Measurements from ENCODE around the gene BTNL8. TPM values are rescaled to one million over a fixed set of nuclear protein-coding genes. Genes with fewer than 3 reads are reported as not detected.

The BTNL8 gene
- total RNA-seq, 2 donors from 2014 or later = not detected

DNA sequence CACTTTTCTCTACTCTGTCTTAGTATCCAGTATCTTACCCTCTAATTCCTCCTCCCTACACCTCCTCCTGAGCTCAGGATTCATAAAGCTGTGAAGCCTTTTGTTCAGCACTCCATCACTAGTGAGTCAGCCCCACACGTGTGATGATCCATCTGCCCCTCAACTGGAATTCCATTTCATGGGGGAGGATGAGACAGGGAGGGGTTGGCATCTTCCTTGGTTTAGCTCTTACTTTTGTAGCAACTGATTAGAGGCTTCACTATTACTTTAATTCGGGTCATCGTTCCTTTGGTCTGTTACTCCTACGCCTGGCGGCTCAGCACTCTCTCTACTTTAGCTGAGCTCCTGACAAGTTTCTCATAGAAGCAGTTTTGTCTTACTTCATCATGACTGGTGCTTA lies 11.8 kb downstream of the BTNL8 start:
- Histone ChIP-seq H3K9ac (ENCODE audit: extremely low read depth, low read length, poor library complexity, severe bottlenecking) (no peak overlapping the region), H3K27ac (ENCODE audit: low read depth, low read length) (no peak overlapping the region), H3K4me3 (ENCODE audit: low read length) (no peak overlapping the region), H3K9me3 (ENCODE audit: control insufficient read depth, low read length) (peaks cover 31% of the 10 kb centered on the region), H3K36me3 (ENCODE audit: control insufficient read depth, insufficient read depth, low read length) (no peaks in the 10 kb centered on the region), H3K27me3 (ENCODE audit: control insufficient read depth, insufficient read depth, low read length, poor library complexity, severe bottlenecking) (no peaks in the 10 kb centered on the region), H3K4me1 (ENCODE audit: control insufficient read depth, insufficient read depth, low read length) (no peaks in the 10 kb centered on the region)
- peaks cover 2% of the 10 kb centered on the region for H3K27me3 Mint-ChIP-seq (ENCODE audit: insufficient read depth)
- WGBS, 2 experiments (ENCODE audit: insufficient coverage in 1 of 2, insufficient read length in 1 of 2) = 83% methylated on average over 5 of the region's 5 CpGs
- H3K36me3 Mint-ChIP-seq (ENCODE audit: low read depth) = no peaks in the 10 kb centered on the region
- TF ChIP-seq, protein P1, sequence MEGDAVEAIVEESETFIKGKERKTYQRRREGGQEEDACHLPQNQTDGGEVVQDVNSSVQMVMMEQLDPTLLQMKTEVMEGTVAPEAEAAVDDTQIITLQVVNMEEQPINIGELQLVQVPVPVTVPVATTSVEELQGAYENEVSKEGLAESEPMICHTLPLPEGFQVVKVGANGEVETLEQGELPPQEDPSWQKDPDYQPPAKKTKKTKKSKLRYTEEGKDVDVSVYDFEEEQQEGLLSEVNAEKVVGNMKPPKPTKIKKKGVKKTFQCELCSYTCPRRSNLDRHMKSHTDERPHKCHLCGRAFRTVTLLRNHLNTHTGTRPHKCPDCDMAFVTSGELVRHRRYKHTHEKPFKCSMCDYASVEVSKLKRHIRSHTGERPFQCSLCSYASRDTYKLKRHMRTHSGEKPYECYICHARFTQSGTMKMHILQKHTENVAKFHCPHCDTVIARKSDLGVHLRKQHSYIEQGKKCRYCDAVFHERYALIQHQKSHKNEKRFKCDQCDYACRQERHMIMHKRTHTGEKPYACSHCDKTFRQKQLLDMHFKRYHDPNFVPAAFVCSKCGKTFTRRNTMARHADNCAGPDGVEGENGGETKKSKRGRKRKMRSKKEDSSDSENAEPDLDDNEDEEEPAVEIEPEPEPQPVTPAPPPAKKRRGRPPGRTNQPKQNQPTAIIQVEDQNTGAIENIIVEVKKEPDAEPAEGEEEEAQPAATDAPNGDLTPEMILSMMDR (conservative IDR thresholded peaks at IDR 0.05) = no peak
- no peak for DNase-seq
- H3K27ac Mint-ChIP-seq = no peak overlapping the region
- H3K4me1 Mint-ChIP-seq = peaks cover 5% of the 10 kb centered on the region
- no peak overlapping the region for H3K4me3 Mint-ChIP-seq
- H3K9me3 Mint-ChIP-seq = peaks cover 6% of the 10 kb centered on the region

DNA sequence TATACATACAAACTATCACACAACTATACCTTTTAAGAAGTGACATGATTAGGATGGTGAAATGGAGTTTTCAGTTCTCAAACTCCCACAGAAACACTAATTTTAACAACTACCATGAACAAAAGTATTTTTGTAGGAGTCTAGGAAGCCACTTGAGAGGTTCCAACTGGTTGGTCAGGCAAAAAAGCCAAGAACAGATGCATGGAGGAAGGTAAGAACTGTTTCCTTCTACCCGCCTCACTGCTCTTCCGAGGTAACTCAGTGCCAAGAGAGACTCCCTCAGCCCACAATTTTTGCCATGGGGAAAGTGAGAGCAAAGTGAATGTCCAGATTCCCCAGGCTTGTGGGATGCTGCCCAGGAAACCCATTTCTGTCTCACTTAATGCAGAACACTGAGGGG lies 15.7 kb downstream of the BTNL8 start:
- no peaks in the 10 kb centered on the region for H3K4me1 ChIP-seq (ENCODE audit: control insufficient read depth, insufficient read depth, low read length)
- TF ChIP-seq, protein P1 (conservative IDR thresholded peaks at IDR 0.05) = no peak
- 78% methylated on average over 2 of the region's 2 CpGs; no CpG with 5 or more reads in 1 of the 2 experiments for WGBS, 2 experiments (ENCODE audit: insufficient coverage in 1 of 2, insufficient read length in 1 of 2)
- peaks cover 20% of the 10 kb centered on the region for H3K9me3 ChIP-seq (ENCODE audit: control insufficient read depth, low read length)
- H3K4me3 Mint-ChIP-seq = no peak overlapping the region
- H3K4me1 Mint-ChIP-seq = peaks cover 5% of the 10 kb centered on the region
- no peak overlapping the region for H3K27ac ChIP-seq (ENCODE audit: low read depth, low read length)
- H3K36me3 ChIP-seq (ENCODE audit: control insufficient read depth, insufficient read depth, low read length) = no peaks in the 10 kb centered on the region
- peaks cover 2% of the 10 kb centered on the region for H3K27me3 Mint-ChIP-seq (ENCODE audit: insufficient read depth)
- no peak overlapping the region for H3K4me3 ChIP-seq (ENCODE audit: low read length)
- no peak overlapping the region for H3K27ac Mint-ChIP-seq
- no peak for DNase-seq
- no peaks in the 10 kb centered on the region for H3K36me3 Mint-ChIP-seq (ENCODE audit: low read depth)
- H3K9me3 Mint-ChIP-seq = no peaks in the 10 kb centered on the region
- H3K27me3 ChIP-seq (ENCODE audit: control insufficient read depth, insufficient read depth, low read length, poor library complexity, severe bottlenecking) = no peaks in the 10 kb centered on the region
- H3K9ac ChIP-seq (ENCODE audit: extremely low read depth, low read length, poor library complexity, severe bottlenecking) = no peak overlapping the region

DNA sequence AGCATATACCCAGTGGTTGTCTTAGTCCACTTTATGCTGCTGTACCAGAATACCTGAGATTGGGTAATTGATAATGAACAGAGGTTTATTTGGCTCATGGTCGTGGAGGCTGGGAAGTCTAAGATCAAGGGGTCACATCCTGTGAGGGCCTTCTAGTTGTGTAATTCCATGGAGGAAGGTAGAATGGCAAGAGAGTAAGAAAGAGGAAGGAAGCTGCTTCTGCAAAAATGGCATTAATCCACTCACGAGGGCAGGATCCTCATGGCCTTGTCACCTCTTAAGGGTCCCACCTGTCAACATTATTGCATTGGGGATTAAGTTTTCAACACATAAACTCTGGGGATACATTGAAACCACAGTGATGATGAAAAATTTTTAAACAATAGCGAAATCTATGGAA lies 17.0 kb downstream of the BTNL8 start:
- WGBS, 2 experiments (ENCODE audit: insufficient coverage in 1 of 2, insufficient read length in 1 of 2) = 55 to 80% methylated on average over 2 of the region's 3 CpGs
- Mint-ChIP-seq H3K4me1 (no peaks in the 10 kb centered on the region), H3K36me3 (ENCODE audit: low read depth) (no peaks in the 10 kb centered on the region), H3K27me3 (ENCODE audit: insufficient read depth) (peaks cover 2% of the 10 kb centered on the region), H3K9me3 (no peaks in the 10 kb centered on the region), H3K27ac (no peak overlapping the region), H3K4me3 (no peak overlapping the region)
- TF ChIP-seq, protein P1 (conservative IDR thresholded peaks at IDR 0.05) = no peak
- Histone ChIP-seq H3K9ac (ENCODE audit: extremely low read depth, low read length, poor library complexity, severe bottlenecking) (no peak overlapping the region), H3K4me1 (ENCODE audit: control insufficient read depth, insufficient read depth, low read length) (no peaks in the 10 kb centered on the region), H3K36me3 (ENCODE audit: control insufficient read depth, insufficient read depth, low read length) (no peaks in the 10 kb centered on the region), H3K4me3 (ENCODE audit: low read length) (no peak overlapping the region), H3K27me3 (ENCODE audit: control insufficient read depth, insufficient read depth, low read length, poor library complexity, severe bottlenecking) (no peaks in the 10 kb centered on the region), H3K9me3 (ENCODE audit: control insufficient read depth, low read length) (peaks cover 20% of the 10 kb centered on the region), H3K27ac (ENCODE audit: low read depth, low read length) (no peak overlapping the region)
- DNase-seq = no peak
